HuH-7 (cell line): ENCODE results near the gene TC2N.
"Not testable (repeated sequence)": the region's sequence is repeated elsewhere in the genome, so short reads cannot be mapped to it uniquely, and the experiment has no call there.

Source experiments
- DNase-seq: peaks from one replicate; pipeline ENCODE4 v3.0.0; 2011; ENCODE audit warnings: low spot score

The TC2N gene

GRCh38 chr14:91889477-91890211 lies 22.3 kb upstream of the TC2N start:
- no peak for DNase-seq

- no peak for DNase-seq
These were observed 21.5 kb upstream of the TC2N start for GRCh38 chr14:91888641-91889476.

GRCh38 chr14:91886961-91887360 lies 19.6 kb upstream of the TC2N start:
- no peak for DNase-seq

GRCh38 chr14:91885839-91886238 lies 18.5 kb upstream of the TC2N start:
- DNase-seq, result no peak

- no peak for DNase-seq
These were observed 17.9 kb upstream of the TC2N start for GRCh38 chr14:91885113-91885712.

GRCh38 chr14:91884664-91885063 lies 17.3 kb upstream of the TC2N start:
- no peak for DNase-seq

- DNase-seq, result no peak
These were observed 16.4 kb upstream of the TC2N start for GRCh38 chr14:91883753-91884152.

- no peak for DNase-seq
These were observed 15.4 kb upstream of the TC2N start for GRCh38 chr14:91882776-91883175.

GRCh38 chr14:91882369-91882768 lies 15.0 kb upstream of the TC2N start:
- no peak for DNase-seq

- no peak for DNase-seq
These were observed 11.9 kb upstream of the TC2N start for GRCh38 chr14:91879196-91879595.

- no peak for DNase-seq
These were observed 10.9 kb upstream of the TC2N start for GRCh38 chr14:91878274-91878673.

GRCh38 chr14:91877376-91877915 lies 10.1 kb upstream of the TC2N start:
- DNase-seq, result no peak

- DNase-seq, result no peak
These were observed 9.2 kb upstream of the TC2N start for GRCh38 chr14:91876492-91876891.

- no peak for DNase-seq
These were observed 8.4 kb upstream of the TC2N start for GRCh38 chr14:91875525-91876286.

- no peak for DNase-seq
These were observed 6.4 kb upstream of the TC2N start for GRCh38 chr14:91873471-91874415.

GRCh38 chr14:91872517-91873470 lies 5.5 kb upstream of the TC2N start:
- DNase-seq, result no peak

GRCh38 chr14:91872011-91872501 lies 4.7 kb upstream of the TC2N start:
- DNase-seq, result no peak

- not testable (repeated sequence) for DNase-seq
These were observed 4.1 kb upstream of the TC2N start for GRCh38 chr14:91871401-91871800.

- no peak for DNase-seq
These were observed 3.6 kb upstream of the TC2N start for GRCh38 chr14:91870890-91871289.
